Astrocyte (in vitro differentiated cells and primary cell): ENCODE data around the gene SYT6. TPM values are rescaled to one million over a fixed set of nuclear protein-coding genes. Genes with fewer than 3 reads are reported as not detected.

ENCODE experiments used
- DNase-seq: peaks from one replicate; pipeline ENCODE4 v3.0.0-alpha.2; 2010; ENCODE audit warnings: low read depth
- FAIRE-seq: peaks from 2 replicates; lab custom pipeline; 2011; peaks lifted over from hg19 to GRCh38; lab: Jason Lieb, UNC
- H2AFZ ChIP-seq: 2 replicates; pipeline ENCODE4 v1.6.0; 2012; ENCODE audit warnings: low read depth, low read length, inconsistent platforms
- H3K27ac ChIP-seq: 2 replicates; pipeline ENCODE4 v1.5.1; 2011; ENCODE audit warnings: low read depth, low read length, inconsistent platforms
- H3K27me3 ChIP-seq: 2 replicates; pipeline ENCODE4 v1.6.0; 2011; ENCODE audit warnings: low read length, inconsistent platforms; ENCODE audit not compliant: insufficient read depth
- H3K36me3 ChIP-seq: 2 replicates; pipeline ENCODE4 v1.5.1; 2011; ENCODE audit warnings: low read length, inconsistent platforms; ENCODE audit not compliant: insufficient read depth
- H3K4me1 ChIP-seq: 2 replicates; pipeline ENCODE4 v1.5.1; 2011; ENCODE audit warnings: low read length, inconsistent platforms; ENCODE audit not compliant: insufficient read depth
- H3K4me2 ChIP-seq: 2 replicates; pipeline ENCODE4 v1.6.0; 2012; ENCODE audit warnings: low read length, inconsistent platforms
- H3K4me3 ChIP-seq: 2 replicates; pipeline ENCODE4 v1.5.1; 2011; ENCODE audit warnings: low read depth, mild to moderate bottlenecking, low read length, inconsistent platforms; ENCODE audit not compliant: insufficient read depth
- H3K79me2 ChIP-seq: 2 replicates; pipeline ENCODE4 v1.6.0; 2012; ENCODE audit warnings: mild to moderate bottlenecking, low read length, inconsistent platforms; ENCODE audit not compliant: insufficient read depth
- H3K9ac ChIP-seq: 2 replicates; pipeline ENCODE4 v1.6.0; 2012; ENCODE audit warnings: mild to moderate bottlenecking, low read length, inconsistent platforms
- H3K9me3 ChIP-seq: 2 replicates; pipeline ENCODE4 v1.5.1; 2012; ENCODE audit warnings: low read depth, mild to moderate bottlenecking, low read length, inconsistent platforms; ENCODE audit not compliant: insufficient read depth
- H4K20me1 ChIP-seq: 2 replicates; pipeline ENCODE4 v1.6.0; 2012; ENCODE audit warnings: low read length, inconsistent platforms; ENCODE audit not compliant: insufficient read depth
- H3K27ac Mint-ChIP-seq: one replicate; pipeline ENCODE4 v1.8.0; 2021; ENCODE audit warnings: mild to moderate bottlenecking, mixed read lengths; ENCODE audit not compliant: unreplicated experiment
- H3K27me3 Mint-ChIP-seq: one replicate; pipeline ENCODE4 v1.8.0; 2021; ENCODE audit warnings: low read depth, mixed read lengths; ENCODE audit not compliant: unreplicated experiment
- H3K36me3 Mint-ChIP-seq: one replicate; pipeline ENCODE4 v1.8.0; 2021; ENCODE audit warnings: low read depth, mixed read lengths; ENCODE audit not compliant: unreplicated experiment
- H3K4me1 Mint-ChIP-seq: one replicate; pipeline ENCODE4 v1.8.0; 2021; ENCODE audit warnings: low read depth, mixed read lengths; ENCODE audit not compliant: unreplicated experiment
- H3K4me3 Mint-ChIP-seq: one replicate; pipeline ENCODE4 v1.8.0; 2021; ENCODE audit warnings: mild to moderate bottlenecking, moderate library complexity, mixed read lengths; ENCODE audit not compliant: unreplicated experiment
- H3K9me3 Mint-ChIP-seq: one replicate; pipeline ENCODE4 v1.8.0; 2021; ENCODE audit warnings: mild to moderate bottlenecking, mixed read lengths; ENCODE audit not compliant: unreplicated experiment
- EZH2 ChIP-seq: IDR thresholded peaks from 2 replicates; pipeline ENCODE4 v1.6.1; 2012; ENCODE audit warnings: mild to moderate bottlenecking, low read length, inconsistent platforms; ENCODE audit not compliant: insufficient read depth
- total RNA-seq: library from RNA; stranded (reverse); gene quantifications from 2 replicates; pipeline ENCODE4 v1.2.1, GENCODE V29; 2021
- TF ChIP-seq, protein P1 (sequence below): IDR thresholded peaks from 2 replicates; pipeline ENCODE4 v1.5.1; 2011; ENCODE audit warnings: low read depth, mild to moderate bottlenecking, inconsistent platforms, low read length, moderate library complexity; ENCODE audit not compliant: insufficient read depth

Gene SYT6
- total RNA-seq, 1 donor from 2014 or later: 0.39 TPM

- Histone ChIP-seq H3K4me1 (no peaks in the 10 kb centered on the region), H3K9ac (no peak overlapping the region), H4K20me1 (no peaks in the 10 kb centered on the region), H3K4me2 (no peak overlapping the region), H3K79me2 (no peaks in the 10 kb centered on the region), H2AFZ (no peak overlapping the region), H3K4me3 (no peak overlapping the region), H3K9me3 (peaks cover 2% of the 10 kb centered on the region), H3K36me3 (no peaks in the 10 kb centered on the region), H3K27me3 (peaks cover 10% of the 10 kb centered on the region), H3K27ac (no peak overlapping the region)
- no peak for FAIRE-seq
- no peak for DNase-seq
- no peak overlapping the region for H3K27ac Mint-ChIP-seq
- no peak overlapping the region for H3K4me3 Mint-ChIP-seq
- no peaks in the 10 kb centered on the region for H3K4me1 Mint-ChIP-seq
- H3K9me3 Mint-ChIP-seq: peaks cover 5% of the 10 kb centered on the region
- H3K27me3 Mint-ChIP-seq: peaks cover 30% of the 10 kb centered on the region
- no peaks in the 10 kb centered on the region for H3K36me3 Mint-ChIP-seq
- TF ChIP-seq, protein P1, sequence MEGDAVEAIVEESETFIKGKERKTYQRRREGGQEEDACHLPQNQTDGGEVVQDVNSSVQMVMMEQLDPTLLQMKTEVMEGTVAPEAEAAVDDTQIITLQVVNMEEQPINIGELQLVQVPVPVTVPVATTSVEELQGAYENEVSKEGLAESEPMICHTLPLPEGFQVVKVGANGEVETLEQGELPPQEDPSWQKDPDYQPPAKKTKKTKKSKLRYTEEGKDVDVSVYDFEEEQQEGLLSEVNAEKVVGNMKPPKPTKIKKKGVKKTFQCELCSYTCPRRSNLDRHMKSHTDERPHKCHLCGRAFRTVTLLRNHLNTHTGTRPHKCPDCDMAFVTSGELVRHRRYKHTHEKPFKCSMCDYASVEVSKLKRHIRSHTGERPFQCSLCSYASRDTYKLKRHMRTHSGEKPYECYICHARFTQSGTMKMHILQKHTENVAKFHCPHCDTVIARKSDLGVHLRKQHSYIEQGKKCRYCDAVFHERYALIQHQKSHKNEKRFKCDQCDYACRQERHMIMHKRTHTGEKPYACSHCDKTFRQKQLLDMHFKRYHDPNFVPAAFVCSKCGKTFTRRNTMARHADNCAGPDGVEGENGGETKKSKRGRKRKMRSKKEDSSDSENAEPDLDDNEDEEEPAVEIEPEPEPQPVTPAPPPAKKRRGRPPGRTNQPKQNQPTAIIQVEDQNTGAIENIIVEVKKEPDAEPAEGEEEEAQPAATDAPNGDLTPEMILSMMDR: no peak
- TF ChIP-seq EZH2: no peak
Observed at GRCh38 chr1:114082867-114083585, 70.6 kb downstream of the SYT6 start.

DNA sequence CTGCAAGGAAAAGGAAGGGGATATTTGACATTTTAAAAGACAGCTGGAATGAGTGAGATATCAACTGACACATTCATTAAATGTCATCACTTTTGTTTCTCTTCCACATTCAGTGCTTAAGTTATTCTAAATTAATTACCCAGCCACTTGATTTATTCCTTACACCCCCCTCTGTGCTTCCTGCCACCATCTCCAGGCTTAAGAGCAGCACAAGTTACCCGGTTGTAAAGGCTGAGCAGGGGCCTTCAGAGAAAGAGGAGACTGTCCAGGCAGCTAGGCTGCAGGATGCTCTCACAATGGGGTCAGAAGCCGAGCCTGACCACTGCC is 71.4 kb downstream of the SYT6 start:
- H3K4me1 ChIP-seq: no peaks in the 10 kb centered on the region
- Mint-ChIP-seq H3K9me3 (peaks cover 4% of the 10 kb centered on the region), H3K36me3 (no peaks in the 10 kb centered on the region), H3K4me1 (no peaks in the 10 kb centered on the region), H3K4me3 (no peak overlapping the region), H3K27ac (no peak overlapping the region), H3K27me3 (peaks cover 26% of the 10 kb centered on the region)
- no peak overlapping the region for H2AFZ ChIP-seq
- no peak overlapping the region for H3K4me3 ChIP-seq
- H3K27ac ChIP-seq: no peak overlapping the region
- H4K20me1 ChIP-seq: no peaks in the 10 kb centered on the region
- no peaks in the 10 kb centered on the region for H3K79me2 ChIP-seq
- no peak for DNase-seq
- no peaks in the 10 kb centered on the region for H3K36me3 ChIP-seq
- H3K9ac ChIP-seq: no peak overlapping the region
- peaks cover 2% of the 10 kb centered on the region for H3K9me3 ChIP-seq
- no peak overlapping the region for H3K4me2 ChIP-seq
- TF ChIP-seq, protein P1: no peak
- no peak for TF ChIP-seq EZH2
- no peak for FAIRE-seq
- H3K27me3 ChIP-seq: peaks cover 7% of the 10 kb centered on the region
